Measurements from ENCODE around the gene SPATA1. TPM values are rescaled to one million over a fixed set of nuclear protein-coding genes. Genes with fewer than 3 reads are reported as not detected.
A peak's percentile ranks its signal among the peaks of the same experiment; 100 is the strongest.

The SPATA1 gene
- total and polyA plus RNA-seq, 2 of the 13 experiments (the other 11 are each of a cell fraction or from before 2014, with no cell fraction given): 0.70 to 1.4 TPM

- TF ChIP-seq TAF15 (IDR thresholded peaks at IDR 0.05; ENCODE audit: low read depth, low read length, poor library complexity, severe bottlenecking): no peak
- TF ChIP-seq ZMAT3 (CRISPR knock-in tag; conservative IDR thresholded peaks at IDR 0.05): no peak
- TF ChIP-seq ZNF629 (CRISPR knock-in tag; conservative IDR thresholded peaks at IDR 0.05): no peak
- TF ChIP-seq, protein P1, sequence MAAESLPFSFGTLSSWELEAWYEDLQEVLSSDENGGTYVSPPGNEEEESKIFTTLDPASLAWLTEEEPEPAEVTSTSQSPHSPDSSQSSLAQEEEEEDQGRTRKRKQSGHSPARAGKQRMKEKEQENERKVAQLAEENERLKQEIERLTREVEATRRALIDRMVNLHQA (CRISPR knock-in tag; IDR thresholded peaks at IDR 0.05): no peak
- TF ChIP-seq ZNF468 (CRISPR knock-in tag; IDR thresholded peaks at IDR 0.05): no peak
- TF ChIP-seq FOXA3 (CRISPR knock-in tag; IDR thresholded peaks at IDR 0.05): peak; percentile 57
- no peak for TF ChIP-seq GPN1 (CRISPR knock-in tag; IDR thresholded peaks at IDR 0.05; ENCODE audit: borderline replicate concordance)
- TF ChIP-seq SPEN (CRISPR knock-in tag; IDR thresholded peaks at IDR 0.05; ENCODE audit: low read depth): no peak
- TF ChIP-seq ZMYM3 (CRISPR knock-in tag; IDR thresholded peaks at IDR 0.05): no peak
- TF ChIP-seq PHF5A (CRISPR knock-in tag; IDR thresholded peaks at IDR 0.05; ENCODE audit: low read depth, unreplicated experiment): no peak
- no peak for TF ChIP-seq ZNF792 (CRISPR knock-in tag; IDR thresholded peaks at IDR 0.05)
- TF ChIP-seq ZNF605 (CRISPR knock-in tag; IDR thresholded peaks at IDR 0.05): 0 out of 2 replicates have a peak, but pooled peaks have one; percentile 25
Observed at GRCh38 chr1:84582802-84583587, 76.8 kb downstream of the SPATA1 start (continued).

GRCh38 chr1:84583648-84584047, 77.5 kb downstream of the SPATA1 start:
- no peak for DNase-seq (ENCODE audit: low spot score)
- BruUV-seq (replicated peaks): no TSS peak
- ChIA-PET CTCF (ENCODE audit: low intra/inter-chr PET ratio, low total read pairs) (no interaction called here), POLR2A (interaction anchor here (1.2 to 5.2 kb wide), 2 partner anchors 10 to 78 kb away, joined by 4 to 40 read pairs; partner anchors contain the start of gene CTBS)
- Histone ChIP-seq H3K4me2 (ENCODE audit: low read depth, low read length) (peak overlapping the region; percentile 76), H4K20me1 (ENCODE audit: insufficient read depth, low read length) (no peaks in the 10 kb centered on the region), H3K4me3 (replicated peaks in 1 of 3; ENCODE audit: insufficient read depth in 1 of 3, low read depth in 2 of 3, low read length in 3 of 3) (peak overlapping the region; percentile 25 to 45 (median 40); a peak in 5 of 6 replicates), H3K4me1 (ENCODE audit: insufficient read depth, low read length) (peaks cover 15% of the 10 kb centered on the region), H3K9me3 (ENCODE audit: low read length) (no peaks in the 10 kb centered on the region), H3K27me3 (ENCODE audit: control insufficient read depth in 1 of 2, insufficient read depth in 2 of 2, low read length in 2 of 2) (no peaks in the 10 kb centered on the region), H3K36me3 (replicated peaks in 1 of 2; ENCODE audit: control insufficient read depth in 1 of 2, insufficient read depth in 2 of 2, low read length in 2 of 2) (no peaks in the 10 kb centered on the region), H3K79me2 (ENCODE audit: insufficient read depth, low read length) (no peaks in the 10 kb centered on the region), H2AFZ (ENCODE audit: low read length) (peak overlapping the region; percentile 59), H3K27ac (ENCODE audit: extremely low read length, insufficient read depth, low read length) (no peak overlapping the region), H3K9ac (ENCODE audit: insufficient read depth, low read depth, low read length) (no peak overlapping the region; the same call in 1 of the 2 replicates)
- in situ Hi-C loops (cut with HindIII; ENCODE audit: extremely low pct_ligation_motif_present, low pct_unique_long_range_greater_than_20kb): no loop called here
- intact Hi-C loops (cut with micrococcal nuclease; ENCODE audit: unreplicated experiment): no loop called here
- ATAC-seq: peak; percentile 67
- WGBS (ENCODE audit: low lambda C conversion rate): 13% methylated on average over 10 of the region's 10 CpGs
- no peak for FAIRE-seq
- TF ChIP-seq, protein P2, sequence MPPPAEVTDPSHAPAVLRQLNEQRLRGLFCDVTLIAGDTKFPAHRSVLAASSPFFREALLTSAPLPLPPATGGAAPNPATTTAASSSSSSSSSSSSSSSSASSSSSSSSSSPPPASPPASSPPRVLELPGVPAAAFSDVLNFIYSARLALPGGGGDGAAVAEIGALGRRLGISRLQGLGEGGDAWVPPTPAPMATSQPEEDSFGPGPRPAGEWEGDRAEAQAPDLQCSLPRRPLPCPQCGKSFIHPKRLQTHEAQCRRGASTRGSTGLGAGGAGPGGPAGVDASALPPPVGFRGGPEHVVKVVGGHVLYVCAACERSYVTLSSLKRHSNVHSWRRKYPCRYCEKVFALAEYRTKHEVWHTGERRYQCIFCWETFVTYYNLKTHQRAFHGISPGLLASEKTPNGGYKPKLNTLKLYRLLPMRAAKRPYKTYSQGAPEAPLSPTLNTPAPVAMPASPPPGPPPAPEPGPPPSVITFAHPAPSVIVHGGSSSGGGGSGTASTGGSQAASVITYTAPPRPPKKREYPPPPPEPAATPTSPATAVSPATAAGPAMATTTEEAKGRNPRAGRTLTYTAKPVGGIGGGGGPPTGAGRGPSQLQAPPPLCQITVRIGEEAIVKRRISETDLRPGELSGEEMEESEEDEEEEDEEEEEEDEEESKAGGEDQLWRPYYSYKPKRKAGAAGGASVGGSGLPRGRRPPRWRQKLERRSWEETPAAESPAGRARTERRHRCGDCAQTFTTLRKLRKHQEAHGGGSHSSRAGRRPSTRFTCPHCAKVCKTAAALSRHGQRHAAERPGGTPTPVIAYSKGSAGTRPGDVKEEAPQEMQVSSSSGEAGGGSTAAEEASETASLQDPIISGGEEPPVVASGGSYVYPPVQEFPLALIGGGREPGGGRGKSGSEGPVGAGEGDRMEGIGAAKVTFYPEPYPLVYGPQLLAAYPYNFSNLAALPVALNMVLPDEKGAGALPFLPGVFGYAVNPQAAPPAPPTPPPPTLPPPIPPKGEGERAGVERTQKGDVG (CRISPR knock-in tag; IDR thresholded peaks at IDR 0.05; ENCODE audit: borderline replicate concordance): no peak
- TF ChIP-seq ZNF703 (CRISPR knock-in tag; IDR thresholded peaks at IDR 0.05; ENCODE audit: borderline replicate concordance): no peak
- no peak for TF ChIP-seq SIN3B (IDR thresholded peaks at IDR 0.05; ENCODE audit: low read length)
- no peak for TF ChIP-seq MTA1 (CRISPR knock-in tag; IDR thresholded peaks at IDR 0.05; ENCODE audit: borderline replicate concordance)
- TF ChIP-seq ZNF839 (CRISPR knock-in tag; IDR thresholded peaks at IDR 0.05; ENCODE audit: borderline replicate concordance): no peak
- TF ChIP-seq ZNF660 (CRISPR knock-in tag; IDR thresholded peaks at IDR 0.05; ENCODE audit: borderline replicate concordance, low read depth): no peak
- TF ChIP-seq ZNF3 (CRISPR knock-in tag; IDR thresholded peaks at IDR 0.05): no peak
- TF ChIP-seq, protein P3, sequence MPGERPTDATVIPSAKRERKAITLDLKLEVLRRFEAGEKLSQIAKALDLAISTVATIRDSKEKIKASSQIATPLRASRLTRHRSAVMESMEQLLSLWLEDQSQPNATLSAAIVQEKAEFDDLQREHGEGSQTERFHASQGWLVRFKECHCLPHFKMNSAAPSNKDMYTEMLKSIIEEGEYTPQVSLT (CRISPR knock-in tag; IDR thresholded peaks at IDR 0.05; ENCODE audit: borderline replicate concordance, low read depth): no peak
- TF ChIP-seq NFE2L1 (CRISPR knock-in tag; IDR thresholded peaks at IDR 0.05; ENCODE audit: borderline replicate concordance): no peak
